ENCODE measurements around the gene DSCAM. TPM values are rescaled to one million over a fixed set of nuclear protein-coding genes. Genes with fewer than 3 reads are reported as not detected.

The DSCAM gene
- total and polyA plus RNA-seq, 2 donors (not counting 1 experiment from before 2014, with no cell fraction given) = not detected

DNA sequence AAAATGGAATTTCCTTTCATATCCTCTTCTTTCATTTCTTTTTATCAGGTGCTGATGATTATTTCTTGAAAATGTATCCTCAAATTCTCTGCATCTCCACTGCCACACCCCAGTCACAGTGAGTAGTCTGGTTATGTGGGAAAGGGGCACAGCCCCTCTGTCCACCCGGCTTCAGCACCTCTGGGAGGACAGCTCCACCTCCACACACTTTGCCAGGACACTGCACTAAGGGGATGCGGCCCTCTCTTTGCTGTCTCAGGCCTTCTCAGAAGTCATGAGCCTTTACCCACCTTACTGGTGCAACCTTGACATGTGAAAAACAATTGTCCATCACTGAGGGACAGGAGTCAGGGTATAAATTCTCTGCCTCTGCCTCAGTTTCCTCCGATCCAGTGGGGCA, 546.7 kb downstream of the DSCAM start:
- Mint-ChIP-seq H3K27ac (no peak overlapping the region), H3K4me3 (no peak overlapping the region), H3K4me1 (no peaks in the 10 kb centered on the region), H3K27me3 (no peaks in the 10 kb centered on the region), H3K9me3 (ENCODE audit: insufficient read depth) (peaks cover 13% of the 10 kb centered on the region)
- CTCF ChIA-PET = no interaction called here
- no peak for TF ChIP-seq EZH2 (IDR thresholded peaks at IDR 0.05; ENCODE audit: borderline replicate concordance, insufficient read depth, low read depth, low read length, poor library complexity, severe bottlenecking)
- TF ChIP-seq, protein P1, sequence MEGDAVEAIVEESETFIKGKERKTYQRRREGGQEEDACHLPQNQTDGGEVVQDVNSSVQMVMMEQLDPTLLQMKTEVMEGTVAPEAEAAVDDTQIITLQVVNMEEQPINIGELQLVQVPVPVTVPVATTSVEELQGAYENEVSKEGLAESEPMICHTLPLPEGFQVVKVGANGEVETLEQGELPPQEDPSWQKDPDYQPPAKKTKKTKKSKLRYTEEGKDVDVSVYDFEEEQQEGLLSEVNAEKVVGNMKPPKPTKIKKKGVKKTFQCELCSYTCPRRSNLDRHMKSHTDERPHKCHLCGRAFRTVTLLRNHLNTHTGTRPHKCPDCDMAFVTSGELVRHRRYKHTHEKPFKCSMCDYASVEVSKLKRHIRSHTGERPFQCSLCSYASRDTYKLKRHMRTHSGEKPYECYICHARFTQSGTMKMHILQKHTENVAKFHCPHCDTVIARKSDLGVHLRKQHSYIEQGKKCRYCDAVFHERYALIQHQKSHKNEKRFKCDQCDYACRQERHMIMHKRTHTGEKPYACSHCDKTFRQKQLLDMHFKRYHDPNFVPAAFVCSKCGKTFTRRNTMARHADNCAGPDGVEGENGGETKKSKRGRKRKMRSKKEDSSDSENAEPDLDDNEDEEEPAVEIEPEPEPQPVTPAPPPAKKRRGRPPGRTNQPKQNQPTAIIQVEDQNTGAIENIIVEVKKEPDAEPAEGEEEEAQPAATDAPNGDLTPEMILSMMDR (IDR thresholded peaks at IDR 0.05) = no peak
- H4K20me1 ChIP-seq (ENCODE audit: control insufficient read depth, insufficient read depth, low read length, poor library complexity, severe bottlenecking) = no peaks in the 10 kb centered on the region
- no peaks in the 10 kb centered on the region for H3K36me3 ChIP-seq (replicated peaks in 1 of 2; ENCODE audit: control extremely low read depth in 1 of 2, control insufficient read depth in 1 of 2, extremely low read depth in 1 of 2, insufficient read depth in 2 of 2, low read length in 1 of 2)
- DNase-seq (no peak), ATAC-seq (ENCODE audit: low read depth) (no peak)
- H3K4me1 ChIP-seq (ENCODE audit: control insufficient read depth in 2 of 2, insufficient read depth in 2 of 2, low read length in 2 of 2) = no peaks in the 10 kb centered on the region
- no peak overlapping the region for H2AFZ ChIP-seq (ENCODE audit: insufficient read depth, low read depth, low read length, poor library complexity, severe bottlenecking)
- no peak overlapping the region for H3K9ac ChIP-seq (ENCODE audit: low read length)
- WGBS (ENCODE audit: insufficient coverage) = 100% methylated on average over 2 of the region's 3 CpGs
- no peak overlapping the region for H3K27ac ChIP-seq (ENCODE audit: low read length in 2 of 2)
- no peak overlapping the region for H3K4me3 ChIP-seq (ENCODE audit: control extremely low read depth in 1 of 5, extremely low read depth in 1 of 5, insufficient read depth in 1 of 5, low read depth in 2 of 5, low read length in 4 of 5)
- peaks cover 0 to 5% (median 0%) of the 10 kb centered on the region in 3 donors for H3K9me3 ChIP-seq (ENCODE audit: control extremely low read depth in 1 of 3, control insufficient read depth in 2 of 3, insufficient read depth in 1 of 3, low read length in 2 of 3)
- no peaks in the 10 kb centered on the region for H3K27me3 ChIP-seq (replicated peaks in 1 of 4; ENCODE audit: control extremely low read depth in 1 of 4, control insufficient read depth in 3 of 4, insufficient read depth in 4 of 4, low read length in 3 of 4)
- POLR2A ChIA-PET = no interaction called here
- no peaks in the 10 kb centered on the region for H3K79me2 ChIP-seq (ENCODE audit: control insufficient read depth, insufficient read depth, low read length)
- intact Hi-C loops (cut with micrococcal nuclease) = no loop called here
- H3K4me2 ChIP-seq (replicated peaks; ENCODE audit: low read depth, low read length, poor library complexity, severe bottlenecking) = no peak overlapping the region

DNA sequence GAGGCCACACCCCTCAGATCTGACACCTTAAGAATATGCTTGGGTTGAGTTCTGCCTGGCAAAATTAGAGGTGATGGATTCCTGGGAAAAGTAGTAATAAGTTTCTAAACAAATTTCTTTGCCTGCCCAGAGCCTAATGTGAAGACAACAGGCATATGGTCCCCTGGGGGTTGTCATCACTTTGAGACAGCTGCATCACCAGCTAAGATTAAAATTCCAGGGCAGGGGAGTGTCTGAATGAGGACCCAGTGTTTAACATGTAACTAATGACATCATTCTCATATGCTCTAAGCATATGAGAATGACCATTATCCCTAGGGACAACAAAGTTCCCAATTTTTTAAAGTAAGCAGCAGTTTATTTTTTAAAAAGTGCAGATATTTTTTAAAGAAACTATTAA, 547.5 kb downstream of the DSCAM start:
- Mint-ChIP-seq H3K4me1 (no peaks in the 10 kb centered on the region), H3K9me3 (ENCODE audit: insufficient read depth) (peaks cover 13% of the 10 kb centered on the region), H3K27me3 (no peaks in the 10 kb centered on the region), H3K4me3 (no peak overlapping the region), H3K27ac (no peak overlapping the region)
- Histone ChIP-seq H3K9me3 (ENCODE audit: control extremely low read depth in 1 of 3, control insufficient read depth in 2 of 3, insufficient read depth in 1 of 3, low read length in 2 of 3) (peaks cover 0 to 5% (median 0%) of the 10 kb centered on the region in 3 donors), H3K4me1 (ENCODE audit: control insufficient read depth in 2 of 2, insufficient read depth in 2 of 2, low read length in 2 of 2) (no peaks in the 10 kb centered on the region), H3K27me3 (replicated peaks in 1 of 4; ENCODE audit: control extremely low read depth in 1 of 4, control insufficient read depth in 3 of 4, insufficient read depth in 4 of 4, low read length in 3 of 4) (no peaks in the 10 kb centered on the region), H3K27ac (ENCODE audit: low read length in 2 of 2) (no peak overlapping the region), H3K4me2 (replicated peaks; ENCODE audit: low read depth, low read length, poor library complexity, severe bottlenecking) (no peak overlapping the region), H3K36me3 (replicated peaks in 1 of 2; ENCODE audit: control extremely low read depth in 1 of 2, control insufficient read depth in 1 of 2, extremely low read depth in 1 of 2, insufficient read depth in 2 of 2, low read length in 1 of 2) (no peaks in the 10 kb centered on the region), H3K9ac (ENCODE audit: low read length) (no peak overlapping the region), H3K79me2 (ENCODE audit: control insufficient read depth, insufficient read depth, low read length) (no peaks in the 10 kb centered on the region), H4K20me1 (ENCODE audit: control insufficient read depth, insufficient read depth, low read length, poor library complexity, severe bottlenecking) (no peaks in the 10 kb centered on the region), H3K4me3 (ENCODE audit: control extremely low read depth in 1 of 5, extremely low read depth in 1 of 5, insufficient read depth in 1 of 5, low read depth in 2 of 5, low read length in 4 of 5) (no peak overlapping the region), H2AFZ (ENCODE audit: insufficient read depth, low read depth, low read length, poor library complexity, severe bottlenecking) (no peak overlapping the region)
- CTCF ChIA-PET = no interaction called here
- intact Hi-C loops (cut with micrococcal nuclease) = no loop called here
- no peak for DNase-seq
- no peak for ATAC-seq (ENCODE audit: low read depth)
- POLR2A ChIA-PET = no interaction called here
- TF ChIP-seq, protein P1 (IDR thresholded peaks at IDR 0.05) = no peak
- no peak for TF ChIP-seq EZH2 (IDR thresholded peaks at IDR 0.05; ENCODE audit: borderline replicate concordance, insufficient read depth, low read depth, low read length, poor library complexity, severe bottlenecking)
